T-helper 2 cell (primary cell): ENCODE results near the gene SCAMP1.
"Not testable (repeated sequence)": the region's sequence is repeated elsewhere in the genome, so short reads cannot be mapped to it uniquely, and the experiment has no call there.

Experiments
- DNase-seq, 5 experiments: peaks; one replicate each; pipeline versions ENCODE4 v3.0.0 to v3.0.0-alpha.2; 2012 to 2022

SCAMP1 gene

GRCh38 chr5:78361631-78361993, 1.2 kb downstream of the SCAMP1 start:
- peak in 1 of 5 experiments; percentile 9 for DNase-seq

GRCh38 chr5:78362220-78362619, 1.8 kb downstream of the SCAMP1 start:
- DNase-seq: no peak

- DNase-seq: no peak
Observed at GRCh38 chr5:78364005-78364404, 3.6 kb downstream of the SCAMP1 start.

GRCh38 chr5:78367318-78367991, 7.0 kb downstream of the SCAMP1 start:
- DNase-seq: no peak

- no peak for DNase-seq
Observed at GRCh38 chr5:78369680-78370079, 9.3 kb downstream of the SCAMP1 start.

- no peak for DNase-seq
Observed at GRCh38 chr5:78373231-78373630, 12.8 kb downstream of the SCAMP1 start.

- DNase-seq: no peak
Observed at GRCh38 chr5:78376315-78376714, 15.9 kb downstream of the SCAMP1 start.

GRCh38 chr5:78377056-78377717, 16.8 kb downstream of the SCAMP1 start:
- DNase-seq: peak in 1 of 5 experiments; percentile 7

- DNase-seq: no peak
Observed at GRCh38 chr5:78377718-78378105, 17.3 kb downstream of the SCAMP1 start.

- no peak for DNase-seq
Observed at GRCh38 chr5:78387468-78388153, 27.2 kb downstream of the SCAMP1 start.

- not testable (repeated sequence) for DNase-seq
Observed at GRCh38 chr5:78391357-78391756, 30.9 kb downstream of the SCAMP1 start.

GRCh38 chr5:78397831-78398230, 37.4 kb downstream of the SCAMP1 start:
- DNase-seq: no peak

- no peak for DNase-seq
Observed at GRCh38 chr5:78399116-78399515, 38.7 kb downstream of the SCAMP1 start.

- no peak for DNase-seq
Observed at GRCh38 chr5:78404682-78405293, 44.4 kb downstream of the SCAMP1 start.

- no peak for DNase-seq
Observed at GRCh38 chr5:78405829-78406750, 45.7 kb downstream of the SCAMP1 start.

GRCh38 chr5:78407458-78407857, 47.0 kb downstream of the SCAMP1 start:
- no peak for DNase-seq

GRCh38 chr5:78411586-78411985, 51.2 kb downstream of the SCAMP1 start:
- no peak for DNase-seq

- no peak for DNase-seq
Observed at GRCh38 chr5:78416677-78417425, 56.4 kb downstream of the SCAMP1 start.

- no peak for DNase-seq
Observed at GRCh38 chr5:78419396-78419795, 59.0 kb downstream of the SCAMP1 start.

GRCh38 chr5:78420548-78420947, 60.1 kb downstream of the SCAMP1 start:
- DNase-seq: no peak

GRCh38 chr5:78424665-78425064, 64.2 kb downstream of the SCAMP1 start:
- no peak for DNase-seq
